K562 (cell line): ENCODE data around the gene TAF1B. TPM values are rescaled to one million over a fixed set of nuclear protein-coding genes. Genes with fewer than 3 reads are reported as not detected.

Experiments used
- CEBPZ ChIP-seq: fragments of 150-350 bp; IDR thresholded peaks from 2 replicates; pipeline ENCODE4 v1.6.1; 2014; ENCODE audit warnings: low read depth, mild to moderate bottlenecking, low read length, borderline replicate concordance
- FOXM1 ChIP-seq, 2 experiments: fragments of 450-650 bp in 1 of 2; sonication (generic) in 1 of 2; formaldehyde crosslinking in 1 of 2; IDR thresholded peaks; 2 replicates each; pipeline versions ENCODE4 v1.6.1 to v1.9.0; 2017 to 2022; ENCODE audit warnings: low read depth in 2 of 2, mild to moderate bottlenecking in 2 of 2, missing genetic modification reagents in 1 of 2, moderate library complexity in 1 of 2
- ILF3 ChIP-seq: fragments of 450-650 bp; IDR thresholded peaks from 2 replicates; pipeline ENCODE4 v1.6.1; 2018; ENCODE audit warnings: antibody characterized with exemption, mild to moderate bottlenecking, moderate library complexity, borderline replicate concordance
- KLF6 ChIP-seq: fragments of 250-450 bp; sonication (Bioruptor Pico); IDR thresholded peaks from 2 replicates; pipeline ENCODE4 v1.4.0; 2020; ENCODE audit warnings: mild to moderate bottlenecking, moderate library complexity, borderline replicate concordance
- WHSC1 ChIP-seq: IDR thresholded peaks from one replicate; pipeline ENCODE4 v1.6.1; 2012; ENCODE audit warnings: low read length, control low read depth, inconsistent platforms
- ZBTB34 ChIP-seq: fragments of 250-450 bp; sonication (Bioruptor Pico); IDR thresholded peaks from 2 replicates; pipeline ENCODE4 v1.8.0; 2021; ENCODE audit warnings: mild to moderate bottlenecking, moderate library complexity
- ZBTB7A ChIP-seq: IDR thresholded peaks from 2 replicates; pipeline ENCODE4 v1.6.1; 2011; ENCODE audit warnings: low read depth, mild to moderate bottlenecking, low read length, moderate library complexity, borderline replicate concordance; ENCODE audit not compliant: control insufficient read depth
- ZNF707 ChIP-seq: fragments of 250-450 bp; sonication (Bioruptor Pico); conservative IDR thresholded peaks from 2 replicates; pipeline ENCODE4 v1.8.0; 2022; ENCODE audit warnings: inconsistent platforms, mild to moderate bottlenecking, moderate library complexity
- ZNF740 ChIP-seq, 3 experiments: fragments of 200-800 bp in 1 of 3; sonication (Bioruptor generic) in 1 of 3; sonication (generic) in 1 of 3; formaldehyde crosslinking in 1 of 3; IDR thresholded peaks; 2 replicates each; pipeline versions ENCODE4 v1.6.1 to v1.8.0; 2016 to 2022; ENCODE audit warnings: mild to moderate bottlenecking in 2 of 3, missing compliant biosample characterization in 2 of 3, missing genetic modification characterization in 2 of 3, missing genetic modification reagents in 1 of 3
- ZNF75A ChIP-seq: fragments of 450-650 bp; formaldehyde crosslinking; IDR thresholded peaks from 2 replicates; pipeline ENCODE4 v1.4.0; 2020; ENCODE audit warnings: mild to moderate bottlenecking
- polyA plus RNA-seq, 8 experiments: library from polyadenylated mRNA; depleted of rRNA in 4 of 8; stranded (reverse) in 5 of 8; unstranded in 3 of 8; fragments of >200 nt; fragmentation: Nextera tagmentation in 2 of 8; fragmentation: Illumina TruSeq in 1 of 8; extraction: Ambion mirVana in 2 of 8; extraction: Trizol in 1 of 8; gene quantifications; 2 replicates each; pipeline versions ENCODE4 v1.2.1 to v1.2.3, GENCODE V29; 2011 to 2014; ENCODE audit warnings: inconsistent platforms in 1 of 8, missing spikeins in 1 of 8
- total RNA-seq, 7 experiments: library from RNA; depleted of rRNA in 6 of 7; stranded (reverse); fragments of >200 nt in 6 of 7; fragmentation: Illumina TruSeq in 2 of 7; extraction: Trizol in 2 of 7; gene quantifications; 2 replicates each; pipeline versions ENCODE4 v1.2.1 to v1.2.3, GENCODE V29; 2011 to 2021; ENCODE audit warnings: low replicate concordance in 1 of 7

The TAF1B gene
- total and polyA plus RNA-seq, 9 of the 15 experiments (the other 6 are each of a cell fraction or from before 2014, with no cell fraction given), result 8.8 to 25.1 (median 17.3) TPM

- TF ChIP-seq FOXM1 (IDR thresholded peaks at IDR 0.05; ENCODE audit: low read depth) (no peak), FOXM1 (CRISPR knock-in tag; IDR thresholded peaks at IDR 0.05; ENCODE audit: low read depth) (no peak), WHSC1 (no peak), KLF6 (CRISPR knock-in tag) (no peak), ZNF75A (CRISPR knock-in tag) (no peak), ZBTB7A (peak; percentile 68; the same call in 1 of the 2 replicates), ZNF707 (CRISPR knock-in tag) (no peak), ILF3 (no peak), ZBTB34 (CRISPR knock-in tag) (no peak), ZNF740 (CRISPR knock-in tag; IDR thresholded peaks at IDR 0.05) (peak; percentile 52; the same call in 1 of the 2 replicates), ZNF740 (tag; IDR thresholded peaks at IDR 0.05) (no peak), CEBPZ (no peak)
Observed at GRCh38 chr2:9799729-9800632, 43.3 kb upstream of the TAF1B start (continued).
